Stomach (tissue), 9 donors: Measurements from ENCODE around the gene DCTPP1. TPM values are rescaled to one million over a fixed set of nuclear protein-coding genes. Genes with fewer than 3 reads are reported as not detected.
A peak's percentile ranks its signal among the peaks of the same experiment; 100 is the strongest.

ENCODE experiments used
- DNase-seq, 2 donors: peaks; one replicate each; pipeline versions ENCODE4 v3.0.0 to v3.0.0-alpha.2; 2013 to 2019
- H3K27ac ChIP-seq, 5 donors: fragments of 200-600 bp in 4 of 5; sonication (generic) in 4 of 5; one replicate each; pipeline ENCODE4 v1.5.1; 2013 to 2019; ENCODE audit warnings: mild to moderate bottlenecking in 1 of 5, moderate library complexity in 1 of 5
- H3K27me3 ChIP-seq, 3 donors: fragments of 200-600 bp; sonication (generic); one replicate each; pipeline ENCODE4 v1.5.1; 2017 to 2019; ENCODE audit warnings: mixed run types in 1 of 3
- H3K36me3 ChIP-seq, 4 donors: fragments of 200-600 bp; sonication (generic); 1 replicate in 3 of 4; 2 replicates in 1 of 4; pipeline ENCODE4 v1.5.1; 2016 to 2019
- H3K4me1 ChIP-seq, 4 donors: fragments of 200-600 bp; sonication (generic); one replicate each; pipeline ENCODE4 v1.5.1; 2016 to 2019
- H3K4me3 ChIP-seq, 4 donors: fragments of 200-600 bp; sonication (generic) in 3 of 4; one replicate each; pipeline ENCODE4 v1.5.1; 2016 to 2019; ENCODE audit warnings: mild to moderate bottlenecking in 1 of 4
- H3K9me3 ChIP-seq, 4 donors: fragments of 200-600 bp; sonication (generic); one replicate each; pipeline ENCODE4 v1.5.1; 2016 to 2019
- EP300 ChIP-seq: sonication (generic); formaldehyde crosslinking; IDR thresholded peaks from one replicate; pipeline ENCODE4 v1.6.1; 2017; ENCODE audit warnings: antibody characterized with exemption
- POLR2A ChIP-seq, 4 donors: fragments of 450-650 bp; IDR thresholded peaks; one replicate each; pipeline ENCODE4 v1.6.1; 2016; ENCODE audit warnings: antibody characterized with exemption in 4 of 4, control low read depth in 2 of 4, mild to moderate bottlenecking in 1 of 4, moderate library complexity in 1 of 4
- POLR2AphosphoS5 ChIP-seq, 3 donors: sonication (generic); formaldehyde crosslinking; IDR thresholded peaks; one replicate each; pipeline ENCODE4 v1.6.1; 2016; ENCODE audit warnings: antibody characterized with exemption in 3 of 3
- WGBS, 5 donors: extraction: QIAGEN DNeasy Blood & Tissue Kit in 3 of 5; methylation state at CpG; one replicate each; pipeline versions ENCODE4 v1.1.5 to v1.1.7; 2013 to 2018; 5-methylcytosine and 5-hydroxymethylcytosine counted together
- intact Hi-C: fragments of 100-400 bp; cut with DNase I; formaldehyde crosslinking; loops from one replicate; pipeline ENCODE4 v1.15.1; 2023; ENCODE audit warnings: low total_unique reads
- polyA plus RNA-seq, 3 donors: library from polyadenylated mRNA; stranded (reverse); fragments of 200-250 nt; gene quantifications; one replicate each; pipeline ENCODE4 v1.2.3, GENCODE V29; 2013
- total RNA-seq, 5 donors: library from RNA; depleted of rRNA; stranded (reverse); fragments of >200 nt; gene quantifications; one replicate each; pipeline versions ENCODE4 v1.1.0 to v1.2.3, GENCODE V29; 2014 to 2016
- TF ChIP-seq, protein P1 (sequence below), 7 experiments: fragments of 450-650 bp in 4 of 7; fragments of 200-600 bp in 3 of 7; sonication (generic) in 3 of 7; IDR thresholded peaks; one replicate each; pipeline ENCODE4 v1.5.1; 2016 to 2019; ENCODE audit warnings: antibody characterized with exemption in 7 of 7, control low read depth in 2 of 7, mild to moderate bottlenecking in 1 of 7
- donor health status: healthy with polysubstance abuse.
- donor health status: Bipolar disorder and iron deficiency.
- donor health status: healthy.

DCTPP1 gene
- total and polyA plus RNA-seq, 8 donors = 15.5 to 50.2 (median 35.9) TPM; not detected in 1

DNA sequence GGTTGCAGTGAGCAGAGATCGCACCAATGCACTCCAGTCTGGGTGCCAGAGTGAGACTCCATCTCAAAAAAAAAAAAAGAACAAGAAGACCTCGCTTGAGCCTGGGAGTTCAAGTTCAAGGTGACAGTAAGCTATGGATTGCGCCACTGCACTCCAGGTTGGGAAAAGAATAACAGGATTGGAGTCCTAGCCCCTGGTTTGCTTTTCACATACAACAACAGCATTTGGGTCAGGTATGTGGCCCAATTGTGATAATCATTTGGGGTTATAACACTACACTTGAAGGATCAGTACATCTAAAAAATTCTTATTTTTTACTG lies 19.2 kb upstream of the DCTPP1 start:
- H3K9me3 ChIP-seq = no peaks in the 10 kb centered on the region
- TF ChIP-seq, protein P1, sequence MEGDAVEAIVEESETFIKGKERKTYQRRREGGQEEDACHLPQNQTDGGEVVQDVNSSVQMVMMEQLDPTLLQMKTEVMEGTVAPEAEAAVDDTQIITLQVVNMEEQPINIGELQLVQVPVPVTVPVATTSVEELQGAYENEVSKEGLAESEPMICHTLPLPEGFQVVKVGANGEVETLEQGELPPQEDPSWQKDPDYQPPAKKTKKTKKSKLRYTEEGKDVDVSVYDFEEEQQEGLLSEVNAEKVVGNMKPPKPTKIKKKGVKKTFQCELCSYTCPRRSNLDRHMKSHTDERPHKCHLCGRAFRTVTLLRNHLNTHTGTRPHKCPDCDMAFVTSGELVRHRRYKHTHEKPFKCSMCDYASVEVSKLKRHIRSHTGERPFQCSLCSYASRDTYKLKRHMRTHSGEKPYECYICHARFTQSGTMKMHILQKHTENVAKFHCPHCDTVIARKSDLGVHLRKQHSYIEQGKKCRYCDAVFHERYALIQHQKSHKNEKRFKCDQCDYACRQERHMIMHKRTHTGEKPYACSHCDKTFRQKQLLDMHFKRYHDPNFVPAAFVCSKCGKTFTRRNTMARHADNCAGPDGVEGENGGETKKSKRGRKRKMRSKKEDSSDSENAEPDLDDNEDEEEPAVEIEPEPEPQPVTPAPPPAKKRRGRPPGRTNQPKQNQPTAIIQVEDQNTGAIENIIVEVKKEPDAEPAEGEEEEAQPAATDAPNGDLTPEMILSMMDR (IDR thresholded peaks at IDR 0.05) = no peak
- TF ChIP-seq POLR2AphosphoS5 (IDR thresholded peaks at IDR 0.05) = no peak
- TF ChIP-seq POLR2A (IDR thresholded peaks at IDR 0.05) = no peak
- no peak for TF ChIP-seq EP300
- intact Hi-C loops = no loop called here
- H3K4me1 ChIP-seq = peaks cover 15 to 44% (median 36%) of the 10 kb centered on the region in 4 donors
- 86 to 94% (median 94%) methylated on average over 3 of the region's 3 CpGs for WGBS, 5 donors
- no peak for DNase-seq
- H3K4me3 ChIP-seq = no peak overlapping the region
- no peaks in the 10 kb centered on the region for H3K27me3 ChIP-seq
- H3K27ac ChIP-seq = no peak overlapping the region
- peaks cover 0 to 1% (median under 1%) of the 10 kb centered on the region in 4 donors for H3K36me3 ChIP-seq

DNA sequence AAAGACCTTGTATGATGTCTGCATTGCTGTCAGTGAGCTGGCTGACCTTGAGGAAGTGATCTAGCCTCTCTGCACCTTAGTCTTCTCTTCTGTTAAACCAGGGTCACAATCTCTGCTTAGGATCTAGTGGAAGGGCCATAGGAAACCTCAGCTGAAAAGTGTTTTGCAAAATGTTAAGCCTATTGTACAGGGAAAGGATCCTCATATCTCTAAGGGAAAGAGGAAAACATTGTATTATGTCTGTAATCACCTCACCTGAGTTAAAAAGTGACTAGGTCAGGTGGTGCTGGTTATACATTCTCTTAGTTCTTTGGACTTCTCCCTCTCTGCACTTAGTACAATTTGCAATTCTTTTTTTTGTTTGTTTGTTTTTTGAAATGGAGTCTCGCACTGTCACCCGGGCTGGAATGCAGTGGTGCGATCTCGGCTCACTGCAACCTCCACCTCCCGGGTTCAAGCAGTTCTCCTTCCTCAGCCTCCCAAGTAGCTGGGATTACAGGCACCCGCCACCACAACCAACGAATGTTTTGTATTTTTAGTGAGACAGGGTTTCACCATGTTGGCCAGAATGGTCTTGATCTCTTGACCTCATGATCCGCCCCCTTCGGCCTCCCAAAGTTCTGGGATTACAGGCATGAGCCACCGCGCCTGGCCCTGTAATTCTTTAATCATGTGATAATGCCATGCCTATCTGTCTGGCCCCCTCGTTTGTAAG lies 17.8 kb upstream of the DCTPP1 start:
- peaks cover 19 to 52% (median 46%) of the 10 kb centered on the region in 4 donors for H3K4me1 ChIP-seq
- H3K27me3 ChIP-seq = no peaks in the 10 kb centered on the region
- peak overlapping the region; percentile 32 to 98 (median 64) for H3K27ac ChIP-seq
- no peak overlapping the region for H3K4me3 ChIP-seq
- WGBS, 5 donors = 42 to 69% (median 47%) methylated on average over 12 of the region's 12 CpGs
- no peak for TF ChIP-seq POLR2A (IDR thresholded peaks at IDR 0.05)
- peak in 1 of 3 donors; percentile 31 for TF ChIP-seq POLR2AphosphoS5 (IDR thresholded peaks at IDR 0.05)
- intact Hi-C loops = no loop called here
- DNase-seq = peak in 1 of 2 donors; percentile 74
- H3K9me3 ChIP-seq = no peaks in the 10 kb centered on the region
- peaks cover 3 to 16% (median 8%) of the 10 kb centered on the region in 4 donors for H3K36me3 ChIP-seq

DNA sequence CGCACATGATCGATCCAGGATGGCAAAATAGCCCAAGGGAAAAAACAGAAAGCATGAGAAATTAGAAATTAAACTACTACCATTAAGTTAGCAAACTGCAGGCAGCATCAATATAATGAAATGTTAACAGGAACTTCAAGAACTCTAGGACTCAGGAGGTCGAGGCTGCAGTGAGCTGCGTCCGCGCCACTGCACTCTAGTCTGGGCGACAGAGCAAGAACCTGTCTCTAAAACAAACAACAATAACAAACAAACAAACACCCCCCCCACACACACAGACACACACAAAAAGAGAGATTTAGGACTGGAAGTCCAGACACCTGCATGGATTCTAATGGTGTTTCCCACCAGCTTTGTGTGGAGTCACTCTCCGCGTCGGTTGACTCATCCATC lies 16.4 kb upstream of the DCTPP1 start:
- no peak for TF ChIP-seq EP300
- TF ChIP-seq POLR2A (IDR thresholded peaks at IDR 0.05) = no peak
- TF ChIP-seq POLR2AphosphoS5 (IDR thresholded peaks at IDR 0.05) = no peak
- TF ChIP-seq, protein P1 (IDR thresholded peaks at IDR 0.05) = no peak
- Histone ChIP-seq H3K9me3 (no peaks in the 10 kb centered on the region), H3K27ac (peak overlapping the region; percentile 78 to 99 (median 98)), H3K4me3 (peak overlapping the region; percentile 73 to 99 (median 88)), H3K27me3 (no peaks in the 10 kb centered on the region), H3K4me1 (peaks cover 19 to 51% (median 44%) of the 10 kb centered on the region in 4 donors), H3K36me3 (peaks cover 3 to 18% (median 11%) of the 10 kb centered on the region in 4 donors)
- no peak for DNase-seq
- intact Hi-C loops = no loop called here
- WGBS, 5 donors = 68 to 77% (median 76%) methylated on average over 10 of the region's 10 CpGs

DNA sequence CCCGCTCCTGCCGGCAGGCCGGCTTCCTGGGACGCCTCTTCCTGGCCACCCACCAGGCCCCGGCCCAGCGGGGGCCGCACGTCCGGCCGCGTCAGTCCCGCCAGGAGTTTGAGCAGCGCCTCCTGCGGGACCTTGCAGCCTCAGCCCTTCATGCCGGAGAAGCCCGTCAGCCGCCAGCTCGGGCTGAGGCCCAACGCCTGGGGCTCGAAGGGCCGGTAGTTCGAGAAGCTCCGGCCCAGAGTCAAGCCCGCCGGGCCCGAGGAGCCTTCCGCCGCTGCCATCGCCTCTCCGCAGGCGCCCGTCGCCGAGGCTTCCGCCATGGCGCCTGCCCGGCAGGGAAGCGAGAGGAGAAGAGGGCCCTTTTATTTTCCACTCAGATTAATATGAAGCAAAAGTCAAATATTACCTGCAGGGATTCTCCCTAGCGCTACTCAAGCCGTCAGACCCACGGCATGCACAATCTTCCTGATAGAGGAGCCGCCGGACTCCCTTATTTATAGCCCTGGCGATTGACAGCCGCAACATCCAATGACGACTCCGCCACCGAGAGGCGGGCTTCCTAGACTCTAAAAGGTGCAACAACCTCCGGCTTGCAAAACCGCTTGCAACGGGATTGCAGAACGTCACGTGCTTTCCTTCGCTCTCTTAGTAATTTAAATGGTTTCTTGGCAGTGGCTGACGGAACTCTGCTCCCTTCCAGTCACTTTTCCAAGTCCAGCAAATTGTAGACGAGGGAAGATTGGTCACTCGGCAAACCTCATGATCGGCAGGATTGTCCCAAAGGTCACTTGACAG lies 15.8 kb upstream of the DCTPP1 start, which contains the start of gene SEPHS2:
SEPHS2 (minus strand) TSS at position 467 of the 795 bp plus-strand sequence; CDS start at position 320, 147 bp downstream.
- intact Hi-C loops = no loop called here
- Histone ChIP-seq H3K9me3 (no peaks in the 10 kb centered on the region), H3K4me3 (peak within 1 kb of the TSS; percentile 73 to 99 (median 88)), H3K27me3 (no peaks in the 10 kb centered on the region), H3K4me1 (peaks cover 19 to 51% (median 44%) of the 10 kb centered on the region in 4 donors), H3K27ac (peak within 1 kb of the TSS; percentile 95 to 99 (median 98)), H3K36me3 (peaks cover 3 to 18% (median 11%) of the 10 kb centered on the region in 4 donors)
- peak; percentile 98 to 99 for DNase-seq
- TF ChIP-seq POLR2AphosphoS5 (IDR thresholded peaks at IDR 0.05) (peak; percentile 79 to 99 (median 98)), POLR2A (IDR thresholded peaks at IDR 0.05) (peak in 2 of 4 donors; percentile 88 to 95), EP300 (no peak)
- TF ChIP-seq, protein P1 (IDR thresholded peaks at IDR 0.05) = peak in 3 of 7 experiments; percentile 6 to 33 (median 18)
- WGBS, 5 donors = 0 to 1% (median 0%) methylated on average over 21 to 59 of the region's 59 CpGs
